ENCODE data around the gene SV2C.

DNA sequence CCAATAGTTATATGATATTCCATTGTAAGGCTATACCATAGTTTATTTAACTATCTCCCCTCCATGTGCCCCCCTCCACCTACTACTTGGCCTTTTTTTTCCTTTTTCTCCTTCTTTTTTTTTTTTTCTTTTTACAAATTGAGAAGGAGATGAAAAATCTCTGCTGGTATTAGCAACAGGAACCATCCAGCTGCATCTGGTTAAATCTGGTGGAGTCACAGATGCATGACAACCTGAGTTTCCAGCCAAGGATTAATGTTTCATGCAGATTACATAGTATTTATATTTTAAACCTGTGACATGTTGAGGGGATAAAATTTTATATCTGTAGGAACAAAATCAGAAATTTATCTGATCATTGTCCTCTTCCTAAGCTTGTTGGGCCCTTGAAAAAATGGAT lies 191.4 kb downstream of the SV2C start:
- no peak for TF ChIP-seq EZH2phosphoT487 (IDR thresholded peaks at IDR 0.05; ENCODE audit: borderline replicate concordance)
- no peak for TF ChIP-seq YY1 (IDR thresholded peaks at IDR 0.05; ENCODE audit: extremely low read depth, insufficient replicate concordance, low read depth, low read length)
- TF ChIP-seq ZNF274 (IDR thresholded peaks at IDR 0.05; ENCODE audit: low read depth, low read length) = no peak
- TF ChIP-seq, protein P1, sequence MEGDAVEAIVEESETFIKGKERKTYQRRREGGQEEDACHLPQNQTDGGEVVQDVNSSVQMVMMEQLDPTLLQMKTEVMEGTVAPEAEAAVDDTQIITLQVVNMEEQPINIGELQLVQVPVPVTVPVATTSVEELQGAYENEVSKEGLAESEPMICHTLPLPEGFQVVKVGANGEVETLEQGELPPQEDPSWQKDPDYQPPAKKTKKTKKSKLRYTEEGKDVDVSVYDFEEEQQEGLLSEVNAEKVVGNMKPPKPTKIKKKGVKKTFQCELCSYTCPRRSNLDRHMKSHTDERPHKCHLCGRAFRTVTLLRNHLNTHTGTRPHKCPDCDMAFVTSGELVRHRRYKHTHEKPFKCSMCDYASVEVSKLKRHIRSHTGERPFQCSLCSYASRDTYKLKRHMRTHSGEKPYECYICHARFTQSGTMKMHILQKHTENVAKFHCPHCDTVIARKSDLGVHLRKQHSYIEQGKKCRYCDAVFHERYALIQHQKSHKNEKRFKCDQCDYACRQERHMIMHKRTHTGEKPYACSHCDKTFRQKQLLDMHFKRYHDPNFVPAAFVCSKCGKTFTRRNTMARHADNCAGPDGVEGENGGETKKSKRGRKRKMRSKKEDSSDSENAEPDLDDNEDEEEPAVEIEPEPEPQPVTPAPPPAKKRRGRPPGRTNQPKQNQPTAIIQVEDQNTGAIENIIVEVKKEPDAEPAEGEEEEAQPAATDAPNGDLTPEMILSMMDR (IDR thresholded peaks at IDR 0.05 in 2 of 3, conservative IDR thresholded peaks at IDR 0.05 in 1 of 3; ENCODE audit: borderline replicate concordance in 1 of 3, insufficient read depth in 1 of 3, low read depth in 2 of 3, low read length in 2 of 3) = no peak
- TF ChIP-seq TCF7L2 (IDR thresholded peaks at IDR 0.05; ENCODE audit: borderline replicate concordance, extremely low read depth, insufficient read depth, insufficient read length) = no peak
- no peak for TF ChIP-seq ATF3 (IDR thresholded peaks at IDR 0.05)
- no peak for TF ChIP-seq POLR2A (IDR thresholded peaks at IDR 0.05; ENCODE audit: borderline replicate concordance, extremely low read depth, insufficient read depth, insufficient read length)
- TF ChIP-seq SP1 (IDR thresholded peaks at IDR 0.05; ENCODE audit: low read depth) = no peak
- no peak for TF ChIP-seq EZH2 (IDR thresholded peaks at IDR 0.05)
- TF ChIP-seq CEBPB (IDR thresholded peaks at IDR 0.05; ENCODE audit: low read depth) = no peak
- no peak for TF ChIP-seq ELF1 (IDR thresholded peaks at IDR 0.05; ENCODE audit: borderline replicate concordance, low read depth)
- no peak for TF ChIP-seq SIN3A (IDR thresholded peaks at IDR 0.05; ENCODE audit: low read depth)
- TF ChIP-seq EGR1 (IDR thresholded peaks at IDR 0.05; ENCODE audit: low read depth) = no peak
- TF ChIP-seq POLR2AphosphoS5 (IDR thresholded peaks at IDR 0.05; ENCODE audit: low read depth, low read length) = no peak

Measured in HCT116 (cell line).